MM.1S (cell line): ENCODE data around the gene ULK4.

Experiments used
- CTCF ChIP-seq: fragments of 300-600 bp; sonication (generic); IDR thresholded peaks from 2 replicates; pipeline ENCODE4 v1.5.1; 2016; ENCODE audit warnings: antibody characterized with exemption, low read length, mixed read lengths
- EZH2 ChIP-seq: fragments of 300-600 bp; sonication (generic); optimal IDR thresholded peaks from 2 replicates; pipeline ENCODE3; 2017; ENCODE audit warnings: low read depth, mild to moderate bottlenecking, antibody characterized with exemption, low read length, mixed read lengths

- no peak for TF ChIP-seq EZH2
- no peak for TF ChIP-seq CTCF
Measured at GRCh38 chr3:41220906-41221677, 740.8 kb downstream of the ULK4 start.
